MM.1S (cell line): ENCODE results near the gene PTH1R.

ENCODE experiments used
- DNase-seq: peaks from one replicate; pipeline ENCODE4 v3.0.0-alpha.2; 2015
- H2AFZ ChIP-seq: fragments of 300-600 bp; sonication (generic); 2 replicates; pipeline ENCODE4 v1.6.0; 2016; ENCODE audit warnings: antibody characterized with exemption, low read length
- H3F3A ChIP-seq: fragments of 300-600 bp; sonication (generic); 2 replicates; pipeline ENCODE4 v1.6.1; 2016; ENCODE audit warnings: mild to moderate bottlenecking, antibody characterized with exemption, low read length, moderate library complexity, mixed read lengths; ENCODE audit not compliant: insufficient read depth
- H3K27ac ChIP-seq: fragments of 300-600 bp; sonication (generic); 2 replicates; pipeline ENCODE4 v1.5.1; 2016; ENCODE audit warnings: mild to moderate bottlenecking, low read length
- H3K27me3 ChIP-seq: fragments of 300-600 bp; sonication (generic); replicated peaks from 2 replicates; pipeline ENCODE4 v1.6.0; 2016; ENCODE audit warnings: low read length; ENCODE audit not compliant: insufficient read depth
- H3K36me3 ChIP-seq: fragments of 300-600 bp; sonication (generic); replicated peaks from 2 replicates; pipeline ENCODE4 v1.6.1; 2016; ENCODE audit warnings: mild to moderate bottlenecking, low read length, mixed read lengths; ENCODE audit not compliant: insufficient read depth
- H3K4me1 ChIP-seq: fragments of 300-600 bp; sonication (generic); 2 replicates; pipeline ENCODE4 v1.6.1; 2016; ENCODE audit warnings: low read length, mixed read lengths
- H3K4me2 ChIP-seq: fragments of 300-600 bp; sonication (generic); 2 replicates; pipeline ENCODE4 v1.6.0; 2016; ENCODE audit warnings: low read depth, low read length
- H3K4me3 ChIP-seq: fragments of 300-600 bp; sonication (generic); 2 replicates; pipeline ENCODE4 v1.5.1; 2016; ENCODE audit warnings: low read length, mixed read lengths
- H3K79me2 ChIP-seq: fragments of 300-600 bp; sonication (generic); 2 replicates; pipeline ENCODE4 v1.6.1; 2016; ENCODE audit warnings: mixed run types, low read length, mixed read lengths
- H3K9ac ChIP-seq: fragments of 300-600 bp; sonication (generic); 2 replicates; pipeline ENCODE4 v1.6.1; 2016; ENCODE audit warnings: low read length, mixed read lengths
- H3K9me2 ChIP-seq: fragments of 300-600 bp; sonication (generic); replicated peaks from 2 replicates; pipeline ENCODE4 v1.6.1; 2016; ENCODE audit warnings: mild to moderate bottlenecking, low read length, mixed read lengths; ENCODE audit not compliant: insufficient read depth
- H3K9me3 ChIP-seq: fragments of 300-600 bp; sonication (generic); replicated peaks from 2 replicates; pipeline ENCODE4 v1.6.1; 2016; ENCODE audit warnings: mild to moderate bottlenecking, low read length, mixed read lengths; ENCODE audit not compliant: insufficient read depth
- H4K20me1 ChIP-seq: fragments of 300-600 bp; sonication (generic); 2 replicates; pipeline ENCODE4 v1.6.1; 2016; ENCODE audit warnings: mild to moderate bottlenecking, low read length, moderate library complexity, mixed read lengths; ENCODE audit not compliant: insufficient read depth
- EZH2 ChIP-seq: fragments of 300-600 bp; sonication (generic); optimal IDR thresholded peaks from 2 replicates; pipeline ENCODE3; 2017; ENCODE audit warnings: low read depth, mild to moderate bottlenecking, antibody characterized with exemption, low read length, mixed read lengths
- EZH2phosphoT487 ChIP-seq: fragments of 300-600 bp; sonication (generic); IDR thresholded peaks from 2 replicates; pipeline ENCODE4 v1.6.1; 2018; ENCODE audit warnings: antibody characterized with exemption, low read length
- TF ChIP-seq, protein P1 (sequence below): fragments of 300-600 bp; sonication (generic); IDR thresholded peaks from 2 replicates; pipeline ENCODE4 v1.5.1; 2016; ENCODE audit warnings: antibody characterized with exemption, low read length, mixed read lengths

Gene PTH1R

DNA sequence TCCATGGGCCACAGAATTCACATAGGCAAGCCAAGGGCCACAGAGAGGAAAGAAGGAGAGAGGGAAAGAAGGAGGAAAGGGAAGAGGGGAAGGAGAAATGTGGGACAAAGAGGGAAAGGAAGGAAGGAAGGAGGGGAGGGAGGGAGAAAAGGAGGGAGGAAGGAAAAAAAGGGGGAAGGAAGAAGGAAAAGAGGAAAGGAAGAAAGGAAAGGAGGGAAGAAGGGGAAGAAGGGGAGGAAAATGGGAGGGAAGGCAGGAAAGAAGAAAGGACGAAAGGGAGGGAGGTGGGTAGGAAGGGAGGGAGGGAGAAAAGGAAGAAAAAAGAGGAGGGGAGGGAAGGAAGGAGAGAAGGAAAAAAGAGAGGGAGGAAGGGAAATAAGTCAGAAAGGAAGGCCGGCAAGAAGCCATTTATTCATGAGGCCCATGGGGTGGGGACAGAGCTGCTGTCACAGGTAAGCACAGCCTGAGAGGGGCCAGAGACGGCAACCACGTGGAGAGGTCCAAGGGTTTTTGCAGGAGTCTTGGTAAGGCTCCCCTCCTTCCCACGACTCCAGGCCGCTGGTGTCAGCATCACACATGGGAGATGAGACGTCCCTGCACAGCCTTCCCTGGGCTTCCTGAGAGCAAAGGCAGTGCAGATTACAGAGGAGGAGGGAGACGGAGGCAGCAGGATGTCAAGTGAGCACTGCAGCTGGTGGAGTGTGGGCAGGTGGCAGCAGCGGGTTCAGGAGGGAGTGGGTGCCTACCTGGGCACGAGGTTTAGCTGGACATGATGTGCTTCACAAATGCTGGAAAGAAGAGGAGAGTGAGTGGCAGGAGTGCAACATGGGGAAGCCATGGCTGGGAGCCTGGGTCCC is 19.8 kb upstream of the PTH1R start:
- TF ChIP-seq, protein P1, sequence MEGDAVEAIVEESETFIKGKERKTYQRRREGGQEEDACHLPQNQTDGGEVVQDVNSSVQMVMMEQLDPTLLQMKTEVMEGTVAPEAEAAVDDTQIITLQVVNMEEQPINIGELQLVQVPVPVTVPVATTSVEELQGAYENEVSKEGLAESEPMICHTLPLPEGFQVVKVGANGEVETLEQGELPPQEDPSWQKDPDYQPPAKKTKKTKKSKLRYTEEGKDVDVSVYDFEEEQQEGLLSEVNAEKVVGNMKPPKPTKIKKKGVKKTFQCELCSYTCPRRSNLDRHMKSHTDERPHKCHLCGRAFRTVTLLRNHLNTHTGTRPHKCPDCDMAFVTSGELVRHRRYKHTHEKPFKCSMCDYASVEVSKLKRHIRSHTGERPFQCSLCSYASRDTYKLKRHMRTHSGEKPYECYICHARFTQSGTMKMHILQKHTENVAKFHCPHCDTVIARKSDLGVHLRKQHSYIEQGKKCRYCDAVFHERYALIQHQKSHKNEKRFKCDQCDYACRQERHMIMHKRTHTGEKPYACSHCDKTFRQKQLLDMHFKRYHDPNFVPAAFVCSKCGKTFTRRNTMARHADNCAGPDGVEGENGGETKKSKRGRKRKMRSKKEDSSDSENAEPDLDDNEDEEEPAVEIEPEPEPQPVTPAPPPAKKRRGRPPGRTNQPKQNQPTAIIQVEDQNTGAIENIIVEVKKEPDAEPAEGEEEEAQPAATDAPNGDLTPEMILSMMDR = no peak
- no peak for TF ChIP-seq EZH2phosphoT487
- Histone ChIP-seq H4K20me1 (no peaks in the 10 kb centered on the region), H2AFZ (no peak overlapping the region), H3K27ac (no peak overlapping the region), H3K27me3 (no peaks in the 10 kb centered on the region; the same call in none of the 2 replicates), H3K4me2 (no peak overlapping the region), H3K9ac (no peak overlapping the region), H3K4me3 (no peak overlapping the region), H3K79me2 (no peaks in the 10 kb centered on the region), H3F3A (no peaks in the 10 kb centered on the region), H3K36me3 (no peaks in the 10 kb centered on the region), H3K4me1 (no peaks in the 10 kb centered on the region), H3K9me3 (no peaks in the 10 kb centered on the region), H3K9me2 (no peaks in the 10 kb centered on the region)
- no peak for DNase-seq

DNA sequence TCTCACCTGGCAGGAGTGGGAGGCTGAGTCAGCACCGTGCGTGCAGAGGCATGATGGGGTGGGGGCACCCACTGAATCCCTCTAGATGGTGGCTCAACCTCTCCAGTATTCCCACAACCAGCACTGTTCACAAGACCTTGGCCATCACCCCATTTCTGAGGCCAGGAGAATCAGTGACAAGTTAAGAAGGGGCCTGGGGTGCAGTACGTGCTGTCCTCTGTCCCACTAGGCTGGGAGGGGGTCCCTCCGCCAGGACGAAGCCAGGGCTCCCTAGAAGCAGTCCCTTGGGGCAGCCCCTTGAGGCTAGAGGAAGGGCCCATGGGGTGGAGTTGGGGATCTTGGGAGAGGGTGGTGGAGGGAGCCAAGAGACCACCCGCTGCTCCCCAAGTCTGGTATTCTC is 19.1 kb upstream of the PTH1R start:
- Histone ChIP-seq H3K9me3 (no peaks in the 10 kb centered on the region), H3F3A (no peaks in the 10 kb centered on the region), H3K9ac (no peak overlapping the region), H2AFZ (no peak overlapping the region), H4K20me1 (no peaks in the 10 kb centered on the region), H3K4me3 (no peak overlapping the region), H3K79me2 (no peaks in the 10 kb centered on the region), H3K27ac (no peak overlapping the region), H3K4me2 (no peak overlapping the region), H3K9me2 (no peaks in the 10 kb centered on the region), H3K4me1 (no peaks in the 10 kb centered on the region), H3K27me3 (no peaks in the 10 kb centered on the region; the same call in none of the 2 replicates), H3K36me3 (no peaks in the 10 kb centered on the region)
- TF ChIP-seq, protein P1 = no peak
- DNase-seq = no peak

DNA sequence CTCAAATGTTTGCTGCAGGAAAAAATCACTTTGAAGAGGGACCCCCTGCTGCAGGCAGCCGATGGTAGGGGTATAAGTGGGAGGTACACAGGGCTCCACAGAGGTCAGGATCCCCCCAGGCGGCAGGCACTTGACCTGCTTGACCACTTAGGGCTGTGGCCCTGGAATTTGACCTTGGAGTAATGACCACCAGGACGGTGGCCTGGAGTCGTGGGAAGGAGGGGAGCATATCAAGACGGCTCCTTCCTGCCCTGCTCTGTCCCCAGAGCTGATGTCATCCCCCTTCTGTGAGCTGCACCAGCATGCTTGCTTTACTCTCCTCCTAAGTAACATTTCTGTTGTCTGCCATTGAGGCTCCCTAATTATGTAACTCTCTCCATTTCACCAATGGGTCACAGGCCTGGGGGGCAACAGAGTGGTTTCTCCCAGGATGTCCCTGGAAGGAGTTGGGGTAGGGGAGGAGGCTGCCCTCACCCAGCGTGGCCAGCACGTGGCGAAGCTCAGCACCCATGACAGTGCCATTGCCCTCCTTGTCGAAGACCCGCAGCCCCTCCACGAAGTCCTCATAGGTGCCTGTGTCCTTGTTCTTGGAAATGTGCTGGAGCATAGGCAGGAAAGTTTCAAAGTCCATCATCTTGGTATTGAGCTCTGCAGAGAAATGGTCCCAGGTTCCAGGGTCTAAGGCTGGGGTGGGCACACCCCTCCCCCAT is 18.4 kb upstream of the PTH1R start:
- Histone ChIP-seq H3K36me3 (no peaks in the 10 kb centered on the region), H4K20me1 (no peaks in the 10 kb centered on the region), H3K4me3 (no peak overlapping the region), H3K27ac (no peak overlapping the region), H3K79me2 (no peaks in the 10 kb centered on the region), H3K27me3 (no peaks in the 10 kb centered on the region; the same call in none of the 2 replicates), H3K4me1 (no peaks in the 10 kb centered on the region), H3K4me2 (no peak overlapping the region), H2AFZ (no peak overlapping the region), H3K9me2 (no peaks in the 10 kb centered on the region), H3K9ac (no peak overlapping the region), H3K9me3 (no peaks in the 10 kb centered on the region), H3F3A (no peaks in the 10 kb centered on the region)
- TF ChIP-seq, protein P1 = no peak
- TF ChIP-seq EZH2 (no peak), EZH2phosphoT487 (no peak)
- DNase-seq = no peak
